HG03342 (cell line): Measurements from ENCODE around the gene CKS1B.

Source experiments
- ATAC-seq: cut with Tn5 transposase; IDR thresholded peaks from one replicate; pipeline ENCODE4 v1.9.1; 2021; ENCODE audit warnings: mild to moderate bottlenecking, moderate library complexity; ENCODE audit not compliant: unreplicated experiment

CKS1B gene

GRCh38 chr1:154974102-154974807 lies at the start of gene CKS1B:
Gene CKS1B, plus strand, starts transcription at chr1:154974681. Its CDS starts 65 bp downstream, at chr1:154974746.
- peak; percentile 71 for ATAC-seq

GRCh38 chr1:154925335-154926170 lies 48.9 kb upstream of the CKS1B start:
- ATAC-seq = no peak

- ATAC-seq = no peak
These were observed 48.3 kb upstream of the CKS1B start for GRCh38 chr1:154926201-154926600.

- ATAC-seq = no peak
These were observed 42.5 kb upstream of the CKS1B start for GRCh38 chr1:154931940-154932487.

- no peak for ATAC-seq
These were observed 40.0 kb upstream of the CKS1B start for GRCh38 chr1:154934358-154934948.

- ATAC-seq = no peak
These were observed 38.5 kb upstream of the CKS1B start for GRCh38 chr1:154935749-154936554.

GRCh38 chr1:154936555-154937084 lies 37.9 kb upstream of the CKS1B start, which contains the start of gene PMVK:
Gene PMVK, minus strand, starts transcription at chr1:154936719. Its CDS starts 34 bp downstream, at chr1:154936685.
- peak; percentile 68 for ATAC-seq

- ATAC-seq = peak; percentile 65
These were observed 37.1 kb upstream of the CKS1B start for GRCh38 chr1:154937085-154937987.

GRCh38 chr1:154937988-154938386 lies 36.5 kb upstream of the CKS1B start:
- ATAC-seq = no peak

- no peak for ATAC-seq
These were observed 35.7 kb upstream of the CKS1B start for GRCh38 chr1:154938604-154939399.

GRCh38 chr1:154940213-154940560 lies 34.3 kb upstream of the CKS1B start:
- ATAC-seq = no peak

GRCh38 chr1:154940651-154941194 lies 33.8 kb upstream of the CKS1B start:
- no peak for ATAC-seq

- no peak for ATAC-seq
These were observed 33.0 kb upstream of the CKS1B start for GRCh38 chr1:154941333-154942013.

GRCh38 chr1:154943649-154944400 lies 30.7 kb upstream of the CKS1B start:
- ATAC-seq = no peak

GRCh38 chr1:154944401-154945159 lies 29.9 kb upstream of the CKS1B start:
- no peak for ATAC-seq
